MM.1S (cell line): ENCODE results near the gene NRG3.

Source experiments
- EZH2 ChIP-seq: fragments of 300-600 bp; sonication (generic); optimal IDR thresholded peaks from 2 replicates; pipeline ENCODE3; 2017; ENCODE audit warnings: low read depth, mild to moderate bottlenecking, antibody characterized with exemption, low read length, mixed read lengths
- EZH2phosphoT487 ChIP-seq: fragments of 300-600 bp; sonication (generic); IDR thresholded peaks from 2 replicates; pipeline ENCODE4 v1.6.1; 2018; ENCODE audit warnings: antibody characterized with exemption, low read length
- TF ChIP-seq, protein P1 (sequence below): fragments of 300-600 bp; sonication (generic); IDR thresholded peaks from 2 replicates; pipeline ENCODE4 v1.5.1; 2016; ENCODE audit warnings: antibody characterized with exemption, low read length, mixed read lengths

DNA sequence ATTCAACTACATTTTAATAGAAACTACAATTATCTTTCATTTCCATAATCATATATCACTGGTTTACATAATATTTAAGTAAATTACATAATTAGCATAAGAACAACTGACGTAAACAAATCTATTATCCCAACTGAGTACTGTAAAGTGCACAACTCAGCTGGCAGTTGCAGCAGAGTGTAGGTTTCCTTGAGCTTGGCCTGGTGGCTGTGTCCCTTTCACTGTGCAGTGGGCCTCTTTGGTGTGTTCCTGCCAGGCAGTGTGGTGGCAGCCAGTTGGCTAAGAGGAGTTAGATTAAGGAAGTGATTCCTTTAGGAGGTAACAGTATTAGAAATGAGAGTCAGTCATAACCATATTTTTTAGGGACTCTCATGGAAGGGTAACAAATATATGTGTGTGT is 7.0 kb downstream of the NRG3 start:
- TF ChIP-seq, protein P1, sequence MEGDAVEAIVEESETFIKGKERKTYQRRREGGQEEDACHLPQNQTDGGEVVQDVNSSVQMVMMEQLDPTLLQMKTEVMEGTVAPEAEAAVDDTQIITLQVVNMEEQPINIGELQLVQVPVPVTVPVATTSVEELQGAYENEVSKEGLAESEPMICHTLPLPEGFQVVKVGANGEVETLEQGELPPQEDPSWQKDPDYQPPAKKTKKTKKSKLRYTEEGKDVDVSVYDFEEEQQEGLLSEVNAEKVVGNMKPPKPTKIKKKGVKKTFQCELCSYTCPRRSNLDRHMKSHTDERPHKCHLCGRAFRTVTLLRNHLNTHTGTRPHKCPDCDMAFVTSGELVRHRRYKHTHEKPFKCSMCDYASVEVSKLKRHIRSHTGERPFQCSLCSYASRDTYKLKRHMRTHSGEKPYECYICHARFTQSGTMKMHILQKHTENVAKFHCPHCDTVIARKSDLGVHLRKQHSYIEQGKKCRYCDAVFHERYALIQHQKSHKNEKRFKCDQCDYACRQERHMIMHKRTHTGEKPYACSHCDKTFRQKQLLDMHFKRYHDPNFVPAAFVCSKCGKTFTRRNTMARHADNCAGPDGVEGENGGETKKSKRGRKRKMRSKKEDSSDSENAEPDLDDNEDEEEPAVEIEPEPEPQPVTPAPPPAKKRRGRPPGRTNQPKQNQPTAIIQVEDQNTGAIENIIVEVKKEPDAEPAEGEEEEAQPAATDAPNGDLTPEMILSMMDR, result no peak
- no peak for TF ChIP-seq EZH2
- no peak for TF ChIP-seq EZH2phosphoT487
